GM18526 (cell line): ENCODE measurements around the gene RNF112.

ENCODE experiments used
- POLR2A ChIP-seq: IDR thresholded peaks from 3 replicates; pipeline ENCODE4 v1.6.1; 2011; ENCODE audit not compliant: insufficient read length; ENCODE audit errors: extremely low read depth

Gene RNF112

GRCh38 chr17:19464031-19465026 is 53.3 kb downstream of the RNF112 start:
- TF ChIP-seq POLR2A: no peak
